Hepatocyte (in vitro differentiated cells): Measurements from ENCODE around the gene RPIA. TPM values are rescaled to one million over a fixed set of nuclear protein-coding genes. Genes with fewer than 3 reads are reported as not detected.

Experiments used
- DNase-seq: peaks from one replicate; pipeline ENCODE4 v3.0.0-alpha.2; 2016; ENCODE audit warnings: low spot score
- H2AFZ ChIP-seq: fragments of 200-600 bp; sonication (generic); 2 replicates; pipeline ENCODE4 v1.6.0; 2016; ENCODE audit warnings: antibody characterized with exemption, mild to moderate bottlenecking
- H3K27ac ChIP-seq: fragments of 200-600 bp; sonication (generic); 2 replicates; pipeline ENCODE4 v1.5.1; 2016; ENCODE audit warnings: mild to moderate bottlenecking
- H3K27me3 ChIP-seq: fragments of 200-600 bp; sonication (generic); 2 replicates; pipeline ENCODE4 v1.6.1; 2016
- H3K36me3 ChIP-seq: fragments of 200-600 bp; sonication (generic); replicated peaks from 2 replicates; pipeline ENCODE4 v1.5.1; 2016; ENCODE audit warnings: low read depth; ENCODE audit not compliant: insufficient read depth
- H3K4me1 ChIP-seq: fragments of 200-600 bp; sonication (generic); 2 replicates; pipeline ENCODE4 v1.5.1; 2016; ENCODE audit warnings: mild to moderate bottlenecking, moderate library complexity; ENCODE audit not compliant: insufficient read depth
- H3K4me2 ChIP-seq: fragments of 200-600 bp; sonication (generic); 2 replicates; pipeline ENCODE4 v1.6.0; 2016
- H3K4me3 ChIP-seq: fragments of 200-600 bp; sonication (generic); 2 replicates; pipeline ENCODE4 v1.5.1; 2016; ENCODE audit warnings: mild to moderate bottlenecking
- H3K79me2 ChIP-seq: fragments of 200-600 bp; sonication (generic); 2 replicates; pipeline ENCODE4 v1.6.0; 2017; ENCODE audit warnings: mild to moderate bottlenecking
- H3K9me2 ChIP-seq: fragments of 200-600 bp; sonication (generic); replicated peaks from 2 replicates; pipeline ENCODE4 v1.6.0; 2017; ENCODE audit warnings: mild to moderate bottlenecking; ENCODE audit not compliant: insufficient read depth
- H3K9me3 ChIP-seq: fragments of 200-600 bp; sonication (generic); 2 replicates; pipeline ENCODE4 v1.5.1; 2016; ENCODE audit warnings: low read depth, mild to moderate bottlenecking
- H4K20me1 ChIP-seq: fragments of 200-600 bp; sonication (generic); 2 replicates; pipeline ENCODE4 v1.6.0; 2016; ENCODE audit warnings: mild to moderate bottlenecking; ENCODE audit not compliant: insufficient read depth, poor library complexity, severe bottlenecking
- EZH2 ChIP-seq: fragments of 200-600 bp; sonication (generic); IDR thresholded peaks from 2 replicates; pipeline ENCODE4 v1.6.1; 2016; ENCODE audit warnings: antibody characterized with exemption, mild to moderate bottlenecking, borderline replicate concordance
- EZH2phosphoT487 ChIP-seq: fragments of 200-600 bp; sonication (generic); IDR thresholded peaks from one replicate; pipeline ENCODE4 v1.6.1; 2018; ENCODE audit warnings: antibody characterized with exemption, mild to moderate bottlenecking, low read depth, moderate library complexity; ENCODE audit not compliant: unreplicated experiment, severe bottlenecking
- WGBS: methylation state at CpG from one replicate; pipeline ENCODE4 v1.1.6; 2016; ENCODE audit warnings: low lambda C conversion rate; ENCODE audit errors: missing lambda C conversion rate; 5-methylcytosine and 5-hydroxymethylcytosine counted together
- polyA plus RNA-seq: library from polyadenylated mRNA; unstranded; fragments of >200 nt; fragmentation: Nextera tagmentation; extraction: Ambion mirVana; gene quantifications from 2 replicates; pipeline ENCODE4 v1.2.1, GENCODE V29; 2016
- total RNA-seq: library from RNA; depleted of rRNA; stranded (reverse); fragments of >200 nt; gene quantifications from 2 replicates; pipeline ENCODE4 v1.2.3, GENCODE V29; 2014
- TF ChIP-seq, protein P1 (sequence below): fragments of 200-600 bp; sonication (generic); IDR thresholded peaks from 2 replicates; pipeline ENCODE4 v1.5.1; 2016; ENCODE audit warnings: antibody characterized with exemption, mild to moderate bottlenecking; ENCODE audit not compliant: poor library complexity

The RPIA gene
- total and polyA plus RNA-seq, 2 experiments from 2014 or later = 7.0 to 17.6 TPM

GRCh38 chr2:88669482-88670214 lies 21.8 kb upstream of the RPIA start:
- Histone ChIP-seq H3K9me3 (no peaks in the 10 kb centered on the region), H3K4me3 (no peak overlapping the region), H3K4me2 (no peak overlapping the region), H3K27me3 (no peaks in the 10 kb centered on the region), H3K27ac (peak overlapping the region; percentile 19), H3K36me3 (no peaks in the 10 kb centered on the region), H3K79me2 (no peaks in the 10 kb centered on the region), H3K9me2 (no peaks in the 10 kb centered on the region), H3K4me1 (no peaks in the 10 kb centered on the region), H4K20me1 (no peaks in the 10 kb centered on the region), H2AFZ (no peak overlapping the region)
- 58% methylated on average over 6 of the region's 6 CpGs for WGBS
- DNase-seq = peak; percentile 63
- TF ChIP-seq, protein P1, sequence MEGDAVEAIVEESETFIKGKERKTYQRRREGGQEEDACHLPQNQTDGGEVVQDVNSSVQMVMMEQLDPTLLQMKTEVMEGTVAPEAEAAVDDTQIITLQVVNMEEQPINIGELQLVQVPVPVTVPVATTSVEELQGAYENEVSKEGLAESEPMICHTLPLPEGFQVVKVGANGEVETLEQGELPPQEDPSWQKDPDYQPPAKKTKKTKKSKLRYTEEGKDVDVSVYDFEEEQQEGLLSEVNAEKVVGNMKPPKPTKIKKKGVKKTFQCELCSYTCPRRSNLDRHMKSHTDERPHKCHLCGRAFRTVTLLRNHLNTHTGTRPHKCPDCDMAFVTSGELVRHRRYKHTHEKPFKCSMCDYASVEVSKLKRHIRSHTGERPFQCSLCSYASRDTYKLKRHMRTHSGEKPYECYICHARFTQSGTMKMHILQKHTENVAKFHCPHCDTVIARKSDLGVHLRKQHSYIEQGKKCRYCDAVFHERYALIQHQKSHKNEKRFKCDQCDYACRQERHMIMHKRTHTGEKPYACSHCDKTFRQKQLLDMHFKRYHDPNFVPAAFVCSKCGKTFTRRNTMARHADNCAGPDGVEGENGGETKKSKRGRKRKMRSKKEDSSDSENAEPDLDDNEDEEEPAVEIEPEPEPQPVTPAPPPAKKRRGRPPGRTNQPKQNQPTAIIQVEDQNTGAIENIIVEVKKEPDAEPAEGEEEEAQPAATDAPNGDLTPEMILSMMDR = peak; percentile 72
- TF ChIP-seq EZH2 (no peak), EZH2phosphoT487 (no peak)

- Histone ChIP-seq H3K9me2 (no peaks in the 10 kb centered on the region), H3K27ac (no peak overlapping the region), H3K79me2 (no peaks in the 10 kb centered on the region), H3K4me3 (no peak overlapping the region), H3K36me3 (no peaks in the 10 kb centered on the region), H3K4me2 (no peak overlapping the region), H3K4me1 (no peaks in the 10 kb centered on the region), H3K9me3 (no peaks in the 10 kb centered on the region), H3K27me3 (no peaks in the 10 kb centered on the region), H4K20me1 (no peaks in the 10 kb centered on the region), H2AFZ (no peak overlapping the region)
- TF ChIP-seq EZH2phosphoT487 = no peak
- TF ChIP-seq EZH2 = no peak
- TF ChIP-seq, protein P1 = peak; percentile 86
- DNase-seq = peak; percentile 58
- 41% methylated on average over 11 of the region's 11 CpGs for WGBS
Observed at GRCh38 chr2:88671786-88672427, 19.6 kb upstream of the RPIA start.

GRCh38 chr2:88673363-88673762 lies 18.1 kb upstream of the RPIA start:
- no peaks in the 10 kb centered on the region for H3K79me2 ChIP-seq
- no peaks in the 10 kb centered on the region for H3K4me1 ChIP-seq
- TF ChIP-seq, protein P1 = no peak
- TF ChIP-seq EZH2 (no peak), EZH2phosphoT487 (no peak)
- H3K4me2 ChIP-seq = no peak overlapping the region
- H4K20me1 ChIP-seq = no peaks in the 10 kb centered on the region
- H3K9me3 ChIP-seq = no peaks in the 10 kb centered on the region
- no peaks in the 10 kb centered on the region for H3K36me3 ChIP-seq
- 82% methylated on average over 1 of the region's 1 CpG for WGBS
- no peak overlapping the region for H2AFZ ChIP-seq
- H3K9me2 ChIP-seq = no peaks in the 10 kb centered on the region
- no peak overlapping the region for H3K27ac ChIP-seq
- H3K27me3 ChIP-seq = no peaks in the 10 kb centered on the region
- H3K4me3 ChIP-seq = no peak overlapping the region
- DNase-seq = no peak
